Skeletal muscle tissue (tissue), 4 donors: ENCODE measurements around the gene TRAK1. TPM values are rescaled to one million over a fixed set of nuclear protein-coding genes. Genes with fewer than 3 reads are reported as not detected.

Experiments
- H3K27ac ChIP-seq: one replicate; pipeline ENCODE4 v1.7.0; 2013; ENCODE audit warnings: mild to moderate bottlenecking, low read depth, low read length, inconsistent platforms
- H3K27me3 ChIP-seq, 3 donors: one replicate each; pipeline ENCODE4 v1.7.0; 2013; ENCODE audit warnings: low read length in 3 of 3; ENCODE audit not compliant: control insufficient read depth in 3 of 3, insufficient read depth in 3 of 3
- H3K36me3 ChIP-seq, 3 donors: one replicate each; pipeline ENCODE4 v1.7.0; 2013; ENCODE audit warnings: low read length in 3 of 3; ENCODE audit not compliant: control insufficient read depth in 3 of 3, insufficient read depth in 3 of 3
- H3K4me1 ChIP-seq, 3 donors: one replicate each; pipeline ENCODE4 v1.7.0; 2013; ENCODE audit warnings: low read length in 3 of 3, mild to moderate bottlenecking in 3 of 3; ENCODE audit not compliant: control insufficient read depth in 3 of 3, insufficient read depth in 3 of 3
- H3K4me3 ChIP-seq, 3 donors: one replicate each; pipeline ENCODE4 v1.7.0; 2013; ENCODE audit warnings: low read length in 3 of 3
- H3K9ac ChIP-seq, 3 donors: one replicate each; pipeline ENCODE4 v1.7.0; 2013; ENCODE audit warnings: low read length in 3 of 3, mild to moderate bottlenecking in 3 of 3, moderate library complexity in 2 of 3, low read depth in 1 of 3
- H3K9me3 ChIP-seq, 3 donors: one replicate each; pipeline ENCODE4 v1.7.0; 2013; ENCODE audit warnings: low read length in 3 of 3; ENCODE audit not compliant: control insufficient read depth in 3 of 3
- total RNA-seq: library from RNA; depleted of rRNA; stranded (reverse); fragments of >200 nt; gene quantifications from one replicate; pipeline ENCODE4 v1.2.3, GENCODE V29; 2014
- donor health status: Osteomylitis.

TRAK1 gene
- total RNA-seq, 1 donor from 2014 or later = 57.9 TPM

DNA sequence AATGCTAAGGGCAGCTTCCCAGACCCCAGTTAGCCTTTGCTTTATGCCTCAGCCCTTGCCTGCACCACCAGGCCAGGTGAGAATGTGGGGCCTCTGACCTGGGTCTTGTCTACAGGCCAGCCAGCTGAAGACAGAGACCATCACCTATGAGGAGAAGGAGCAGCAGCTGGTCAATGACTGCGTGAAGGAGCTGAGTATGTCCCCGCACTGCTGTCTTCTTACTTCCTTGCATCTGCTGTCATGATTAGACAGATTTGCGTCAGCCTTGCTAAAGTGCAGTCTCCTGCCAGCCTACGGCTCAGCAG is 100.2 kb downstream of the TRAK1 start:
- Histone ChIP-seq H3K9me3 (no peaks in the 10 kb centered on the region), H3K4me1 (peaks cover 0 to 44% (median 36%) of the 10 kb centered on the region in 3 donors), H3K36me3 (peaks cover 31 to 56% (median 38%) of the 10 kb centered on the region in 3 donors), H3K9ac (no peak overlapping the region), H3K27ac (no peak overlapping the region), H3K4me3 (no peak overlapping the region), H3K27me3 (no peaks in the 10 kb centered on the region)

- Histone ChIP-seq H3K9ac (no peak overlapping the region), H3K36me3 (peaks cover 34 to 59% (median 36%) of the 10 kb centered on the region in 3 donors), H3K9me3 (no peaks in the 10 kb centered on the region), H3K4me1 (peaks cover 0 to 50% (median 38%) of the 10 kb centered on the region in 3 donors), H3K27ac (no peak overlapping the region), H3K4me3 (no peak overlapping the region), H3K27me3 (no peaks in the 10 kb centered on the region)
Observed at GRCh38 chr3:42192334-42193200, 101.4 kb downstream of the TRAK1 start.

DNA sequence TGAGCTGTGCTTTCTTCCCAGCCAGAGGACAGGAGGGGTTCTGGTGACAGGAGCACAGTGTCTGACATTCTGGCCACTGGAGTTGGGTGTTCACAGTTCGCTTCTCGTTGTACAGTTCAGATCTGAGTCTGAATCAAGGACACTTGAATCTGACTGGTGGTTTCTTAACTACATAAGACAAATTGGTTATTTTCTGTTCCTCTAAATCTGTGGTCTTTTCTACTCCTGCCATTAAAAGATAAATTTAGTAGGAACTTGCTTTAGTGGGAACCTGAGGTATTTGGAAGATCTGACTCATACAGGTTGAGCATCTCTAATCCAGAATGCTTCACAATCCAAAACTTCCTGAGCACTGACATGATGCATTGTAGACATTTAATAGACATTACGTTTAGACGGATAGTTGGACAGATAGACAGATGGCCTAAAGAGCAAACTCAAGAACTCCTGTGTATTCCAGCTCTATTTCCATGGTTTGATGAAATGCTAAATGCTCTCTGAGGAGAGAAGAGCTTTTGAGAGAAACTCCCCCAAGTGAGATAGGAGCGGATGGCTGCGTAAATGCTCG is 103.9 kb downstream of the TRAK1 start:
- Histone ChIP-seq H3K36me3 (peaks cover 46 to 66% (median 51%) of the 10 kb centered on the region in 3 donors), H3K9me3 (no peaks in the 10 kb centered on the region), H3K4me1 (peaks cover 0 to 33% (median 25%) of the 10 kb centered on the region in 3 donors), H3K9ac (no peak overlapping the region), H3K27me3 (no peaks in the 10 kb centered on the region), H3K27ac (no peak overlapping the region), H3K4me3 (no peak overlapping the region)

DNA sequence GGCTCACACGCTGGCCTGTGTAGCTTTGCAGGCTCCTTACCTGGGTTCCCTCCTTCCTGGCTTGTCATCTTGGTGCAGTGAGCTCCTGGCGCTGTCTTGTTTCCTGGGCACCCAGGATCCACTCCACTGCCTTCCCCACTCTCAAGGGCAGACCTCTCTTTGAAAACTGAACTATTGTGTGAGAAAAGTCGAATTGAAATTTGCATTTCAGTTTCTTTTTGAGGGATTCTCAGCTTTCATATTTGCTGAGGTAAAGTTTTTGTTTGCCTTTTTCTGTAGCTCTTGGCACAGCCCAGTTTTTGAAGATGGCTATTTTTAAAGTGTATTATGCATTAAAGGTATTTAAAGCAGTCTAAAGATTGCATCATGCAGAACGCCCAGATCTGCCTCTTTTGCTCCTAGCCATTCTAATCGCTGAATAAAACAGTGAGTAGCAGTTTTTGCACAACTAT is 104.7 kb downstream of the TRAK1 start:
- no peaks in the 10 kb centered on the region for H3K9me3 ChIP-seq
- peaks cover 0 to 25% (median 18%) of the 10 kb centered on the region in 3 donors for H3K4me1 ChIP-seq
- H3K27me3 ChIP-seq = no peaks in the 10 kb centered on the region
- H3K27ac ChIP-seq = no peak overlapping the region
- H3K4me3 ChIP-seq = no peak overlapping the region
- H3K36me3 ChIP-seq = peaks cover 55 to 70% (median 56%) of the 10 kb centered on the region in 3 donors
- H3K9ac ChIP-seq = peak overlapping the region in 2 of 3 donors; percentile 26 to 27

DNA sequence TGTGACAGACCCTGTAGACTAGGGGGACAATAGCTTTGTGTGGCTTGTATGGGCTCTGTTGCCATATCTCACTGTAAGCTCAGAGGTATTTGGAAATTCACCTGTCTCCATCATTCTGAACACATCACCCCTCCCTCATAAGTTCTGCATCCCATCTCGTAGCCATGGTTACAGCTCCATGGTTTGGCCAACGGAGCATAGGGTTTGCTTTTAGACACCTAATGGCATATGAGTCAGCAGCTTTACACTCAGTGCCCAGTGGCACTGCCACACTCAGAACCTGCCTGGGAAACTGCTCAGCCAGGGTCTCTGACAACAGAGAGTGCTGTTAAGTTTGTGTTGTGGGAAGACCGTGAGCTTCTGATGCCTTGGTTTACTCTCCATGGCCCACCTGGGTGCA is 107.6 kb downstream of the TRAK1 start:
- H3K27ac ChIP-seq = no peak overlapping the region
- no peaks in the 10 kb centered on the region for H3K9me3 ChIP-seq
- no peak overlapping the region for H3K9ac ChIP-seq
- H3K4me3 ChIP-seq = no peak overlapping the region
- H3K27me3 ChIP-seq = no peaks in the 10 kb centered on the region
- peaks cover 0 to 23% (median 15%) of the 10 kb centered on the region in 3 donors for H3K4me1 ChIP-seq
- H3K36me3 ChIP-seq = peaks cover 60 to 78% (median 74%) of the 10 kb centered on the region in 3 donors

DNA sequence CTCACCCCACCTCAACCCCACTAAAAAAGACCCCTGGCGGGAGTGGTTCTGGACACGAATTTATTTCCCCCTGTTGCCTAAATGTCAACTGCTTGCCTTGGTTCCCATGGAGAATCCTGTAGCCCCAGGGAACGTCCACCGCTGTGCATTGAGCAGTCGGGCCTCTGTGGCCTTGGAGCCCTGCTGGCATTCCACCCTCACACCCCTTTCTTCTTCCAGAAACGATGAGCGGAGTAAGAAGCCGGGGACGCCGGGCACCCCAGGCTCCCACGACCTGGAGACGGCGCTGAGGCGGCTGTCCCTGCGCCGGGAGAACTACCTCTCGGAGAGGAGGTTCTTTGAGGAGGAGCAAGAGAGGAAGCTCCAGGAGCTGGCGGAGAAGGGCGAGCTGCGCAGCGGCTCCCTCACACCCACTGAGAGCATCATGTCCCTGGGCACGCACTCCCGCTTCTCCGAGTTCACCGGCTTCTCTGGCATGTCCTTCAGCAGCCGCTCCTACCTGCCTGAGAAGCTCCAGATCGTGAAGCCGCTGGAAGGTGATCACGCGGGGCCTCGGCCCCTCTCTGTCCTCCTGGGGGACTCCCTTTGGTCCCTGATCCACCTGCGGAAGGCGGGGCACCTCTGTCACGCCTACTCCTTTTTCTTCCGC is 111.2 kb downstream of the TRAK1 start:
- H3K4me3 ChIP-seq = no peak overlapping the region
- H3K27ac ChIP-seq = no peak overlapping the region
- H3K27me3 ChIP-seq = no peaks in the 10 kb centered on the region
- peaks cover 0 to 3% (median 0%) of the 10 kb centered on the region in 3 donors for H3K4me1 ChIP-seq
- peaks cover 44 to 68% (median 66%) of the 10 kb centered on the region in 3 donors for H3K36me3 ChIP-seq
- H3K9ac ChIP-seq = no peak overlapping the region
- no peaks in the 10 kb centered on the region for H3K9me3 ChIP-seq

- no peak overlapping the region for H3K9ac ChIP-seq
- H3K4me1 ChIP-seq = peaks cover 0 to 3% (median 0%) of the 10 kb centered on the region in 3 donors
- H3K36me3 ChIP-seq = peaks cover 31 to 58% (median 39%) of the 10 kb centered on the region in 3 donors
- H3K9me3 ChIP-seq = no peaks in the 10 kb centered on the region
- H3K27ac ChIP-seq = no peak overlapping the region
- H3K27me3 ChIP-seq = no peaks in the 10 kb centered on the region
- no peak overlapping the region for H3K4me3 ChIP-seq
Observed at GRCh38 chr3:42204867-42205599, 113.9 kb downstream of the TRAK1 start.

GRCh38 chr3:42205800-42206514 is 114.8 kb downstream of the TRAK1 start:
- Histone ChIP-seq H3K4me3 (no peak overlapping the region), H3K27me3 (no peaks in the 10 kb centered on the region), H3K36me3 (peaks cover 23 to 55% (median 30%) of the 10 kb centered on the region in 3 donors), H3K27ac (no peak overlapping the region), H3K9ac (no peak overlapping the region), H3K4me1 (peaks cover 0 to 3% (median 0%) of the 10 kb centered on the region in 3 donors), H3K9me3 (no peaks in the 10 kb centered on the region)

- peaks cover 10 to 40% (median 19%) of the 10 kb centered on the region in 3 donors for H3K36me3 ChIP-seq
- H3K4me1 ChIP-seq = peaks cover 0 to 18% (median 9%) of the 10 kb centered on the region in 3 donors
- H3K9me3 ChIP-seq = no peaks in the 10 kb centered on the region
- no peaks in the 10 kb centered on the region for H3K27me3 ChIP-seq
- no peak overlapping the region for H3K9ac ChIP-seq
- no peak overlapping the region for H3K4me3 ChIP-seq
- H3K27ac ChIP-seq = no peak overlapping the region
Observed at GRCh38 chr3:42209917-42210316, 118.8 kb downstream of the TRAK1 start.
